Measurements from ENCODE around the gene PTTG1.

GRCh38 chr5:160466116-160466515 lies 44.5 kb downstream of the PTTG1 start:
- no peak for TF ChIP-seq CTCF (IDR thresholded peaks at IDR 0.05; ENCODE audit: control extremely low read depth in 1 of 3, insufficient read depth in 1 of 3, low read depth in 1 of 3, low read length in 3 of 3)
- TF ChIP-seq SP1 (IDR thresholded peaks at IDR 0.05; ENCODE audit: low read depth, low read length): no peak
- no peak for TF ChIP-seq TAF1 (IDR thresholded peaks at IDR 0.05; ENCODE audit: low read depth, low read length)
- no peak for TF ChIP-seq KDM5A (IDR thresholded peaks at IDR 0.05; ENCODE audit: low read length)
- TF ChIP-seq ATF3 (IDR thresholded peaks at IDR 0.05; ENCODE audit: insufficient read depth, low read depth, low read length): no peak
- TF ChIP-seq POU5F1 (IDR thresholded peaks at IDR 0.05; ENCODE audit: low read depth, low read length): no peak
- TF ChIP-seq RAD21 (IDR thresholded peaks at IDR 0.05 in 1 of 2, conservative IDR thresholded peaks at IDR 0.05 in 1 of 2; ENCODE audit: low read depth in 2 of 2, low read length in 2 of 2): no peak
- TF ChIP-seq EGR1 (IDR thresholded peaks at IDR 0.05; ENCODE audit: borderline replicate concordance, low read depth, low read length): no peak
- no peak for TF ChIP-seq POLR2AphosphoS5 (IDR thresholded peaks at IDR 0.05; ENCODE audit: low read depth, low read length)
- TF ChIP-seq POLR2A (IDR thresholded peaks at IDR 0.05; ENCODE audit: control extremely low read depth in 1 of 2, low read depth in 2 of 2, low read length in 2 of 2): no peak
- TF ChIP-seq EZH2 (IDR thresholded peaks at IDR 0.05; ENCODE audit: low read depth, low read length, severe bottlenecking): no peak
